Measurements from ENCODE around the gene DYRK3. TPM values are rescaled to one million over a fixed set of nuclear protein-coding genes. Genes with fewer than 3 reads are reported as not detected.
A peak's percentile ranks its signal among the peaks of the same experiment; 100 is the strongest.
"Not testable (repeated sequence)": the region's sequence is repeated elsewhere in the genome, so short reads cannot be mapped to it uniquely, and the experiment has no call there.

Gene DYRK3
- 12.4 TPM for polyA plus RNA-seq (2013, experiment 1 of 2; ENCODE audit: insufficient read length)
- polyA plus RNA-seq (2013, experiment 2 of 2; ENCODE audit: insufficient read length), result 11.2 TPM

DNA sequence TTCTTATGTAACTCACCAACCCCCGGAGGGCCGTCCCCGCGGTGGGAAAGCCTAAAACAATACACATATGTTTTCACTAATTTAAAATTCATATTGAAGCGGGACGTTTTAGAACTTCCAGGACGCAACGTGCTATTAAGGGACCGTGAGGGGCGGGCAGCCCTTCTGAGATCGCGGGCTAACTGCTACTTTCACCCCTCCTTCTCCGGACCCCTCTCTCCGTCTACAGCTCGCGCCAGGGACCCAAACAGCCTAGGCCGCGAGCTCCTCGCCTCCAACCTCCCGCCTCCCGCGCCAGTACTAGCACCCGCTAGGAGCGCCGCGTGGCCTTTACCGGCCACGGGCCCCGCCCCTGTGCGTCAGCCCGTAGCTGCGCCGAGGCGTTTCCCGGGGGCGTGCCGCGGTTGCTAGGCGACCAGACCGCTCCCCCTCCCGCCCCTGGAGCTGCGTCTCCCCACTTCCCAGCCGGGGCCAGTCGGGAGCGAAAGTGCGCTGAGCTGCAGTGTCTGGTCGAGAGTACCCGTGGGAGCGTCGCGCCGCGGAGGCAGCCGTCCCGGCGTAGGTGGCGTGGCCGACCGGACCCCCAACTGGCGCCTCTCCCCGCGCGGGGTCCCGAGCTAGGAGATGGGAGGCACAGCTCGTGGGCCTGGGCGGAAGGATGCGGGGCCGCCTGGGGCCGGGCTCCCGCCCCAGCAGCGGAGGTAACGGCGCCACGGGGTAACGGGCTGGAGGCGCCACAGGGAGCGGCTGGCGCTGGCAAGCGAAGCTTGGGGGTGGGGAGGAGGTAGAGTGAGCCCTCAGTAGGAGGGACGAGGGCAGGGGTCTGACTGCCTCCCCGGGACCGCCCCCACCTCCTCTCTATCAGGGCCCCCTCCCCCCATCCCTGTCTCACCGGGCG, at the start of gene DYRK3:
TSS of gene DYRK3 (plus strand) at position 457 of the 898 bp plus-strand sequence. CDS start at position 625, 168 bp downstream.
- peak; percentile 95 for DNase-seq

DNA sequence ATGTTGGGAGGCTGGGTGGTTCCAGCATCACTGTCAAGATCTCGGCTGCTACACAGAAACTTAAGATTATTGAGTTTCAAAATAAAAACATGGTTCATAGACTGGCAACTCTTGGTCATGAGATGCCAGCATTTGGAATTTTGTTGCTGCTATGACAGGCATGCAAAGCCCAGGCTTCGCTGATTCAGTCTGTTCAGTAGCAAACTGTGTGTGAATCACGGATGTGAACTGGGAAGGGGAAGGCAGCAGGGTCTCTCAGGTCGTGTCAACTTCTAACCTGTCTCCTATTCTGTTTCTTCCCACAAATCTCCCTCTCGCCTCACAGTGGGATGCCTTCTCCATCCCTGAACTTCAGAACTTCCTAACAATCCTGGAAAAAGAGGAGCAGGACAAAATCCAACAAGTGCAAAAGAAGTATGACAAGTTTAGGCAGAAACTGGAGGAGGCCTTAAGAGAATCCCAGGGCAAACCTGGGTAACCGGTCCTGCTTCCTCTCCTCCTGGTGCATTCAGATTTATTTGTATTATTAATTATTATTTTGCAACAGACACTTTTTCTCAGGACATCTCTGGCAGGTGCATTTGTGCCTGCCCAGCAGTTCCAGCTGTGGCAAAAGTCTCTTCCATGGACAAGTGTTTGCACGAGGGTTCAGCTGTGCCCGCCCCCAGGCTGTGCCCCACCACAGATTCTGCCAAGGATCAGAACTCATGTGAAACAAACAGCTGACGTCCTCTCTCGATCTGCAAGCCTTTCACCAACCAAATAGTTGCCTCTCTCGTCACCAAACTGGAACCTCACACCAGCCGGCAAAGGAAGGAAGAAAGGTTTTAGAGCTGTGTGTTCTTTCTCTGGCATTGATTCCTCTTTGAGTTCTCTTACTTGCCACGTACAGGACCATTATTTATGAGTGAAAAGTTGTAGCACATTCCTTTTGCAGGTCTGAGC, 48.6 kb upstream of the DYRK3 start:
- DNase-seq, result no peak

- DNase-seq, result no peak
Observed at GRCh38 chr1:206587904-206588303, 47.4 kb upstream of the DYRK3 start.

GRCh38 chr1:206588492-206588891, 46.8 kb upstream of the DYRK3 start:
- no peak for DNase-seq

- DNase-seq, result peak; percentile 85
Observed at GRCh38 chr1:206589206-206589605, 46.1 kb upstream of the DYRK3 start.

GRCh38 chr1:206590025-206590758, 45.1 kb upstream of the DYRK3 start:
- DNase-seq, result peak; percentile 54

DNA sequence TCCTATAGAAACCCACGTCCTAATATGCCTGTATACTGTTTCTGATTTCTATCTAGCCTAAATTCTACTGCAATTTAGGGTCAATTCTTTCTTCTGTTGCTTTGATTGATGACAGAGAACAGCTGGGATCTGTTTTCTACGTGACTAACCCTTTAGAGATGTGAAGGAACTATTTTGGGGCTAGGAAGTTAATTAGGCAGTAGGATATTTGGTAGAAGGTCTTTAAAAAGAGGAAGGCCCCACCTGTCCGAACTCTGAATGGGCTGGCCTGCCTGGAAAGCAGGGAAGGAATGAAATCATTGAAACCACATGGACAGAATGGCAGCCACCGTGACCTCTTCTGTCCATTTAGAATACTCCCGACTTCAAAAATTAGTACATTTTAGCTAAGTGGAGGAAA, 44.1 kb upstream of the DYRK3 start:
- peak; percentile 54 for DNase-seq

GRCh38 chr1:206591696-206592095, 43.6 kb upstream of the DYRK3 start:
- no peak for DNase-seq

DNA sequence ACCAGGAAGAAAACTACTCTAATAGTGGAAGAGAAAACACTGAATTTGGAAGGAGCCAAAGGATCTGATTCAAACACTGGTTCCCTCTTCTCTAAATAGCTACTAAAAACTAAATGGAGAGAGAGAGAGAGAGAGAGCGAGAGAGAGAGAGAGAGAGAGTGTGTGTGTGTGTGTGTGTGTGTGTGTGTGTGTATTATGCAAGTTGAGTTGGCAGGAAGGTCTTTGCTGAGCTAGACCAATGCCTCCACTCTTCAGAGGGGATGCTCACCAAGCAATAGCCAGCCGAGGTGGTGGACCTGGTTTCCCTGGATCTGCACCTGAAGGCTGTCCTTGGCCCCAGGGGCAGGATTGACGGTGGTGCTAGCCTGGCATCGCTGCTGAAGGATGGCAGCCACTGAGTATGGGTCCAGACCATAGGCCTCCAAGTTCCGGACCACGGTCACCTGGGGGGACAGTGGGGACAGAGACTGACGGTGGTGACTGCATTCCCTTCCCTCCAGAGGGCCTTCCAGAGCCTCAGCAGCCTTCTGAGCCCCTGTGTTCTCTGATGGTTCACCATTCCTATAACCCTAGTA, 41.9 kb upstream of the DYRK3 start:
- DNase-seq, result no peak

GRCh38 chr1:206595581-206596318, 39.6 kb upstream of the DYRK3 start:
- DNase-seq, result no peak

GRCh38 chr1:206596319-206596666, 39.0 kb upstream of the DYRK3 start:
- DNase-seq, result no peak

GRCh38 chr1:206600527-206600926, 34.8 kb upstream of the DYRK3 start:
- no peak for DNase-seq

GRCh38 chr1:206604861-206605260, 30.5 kb upstream of the DYRK3 start:
- no peak for DNase-seq

DNA sequence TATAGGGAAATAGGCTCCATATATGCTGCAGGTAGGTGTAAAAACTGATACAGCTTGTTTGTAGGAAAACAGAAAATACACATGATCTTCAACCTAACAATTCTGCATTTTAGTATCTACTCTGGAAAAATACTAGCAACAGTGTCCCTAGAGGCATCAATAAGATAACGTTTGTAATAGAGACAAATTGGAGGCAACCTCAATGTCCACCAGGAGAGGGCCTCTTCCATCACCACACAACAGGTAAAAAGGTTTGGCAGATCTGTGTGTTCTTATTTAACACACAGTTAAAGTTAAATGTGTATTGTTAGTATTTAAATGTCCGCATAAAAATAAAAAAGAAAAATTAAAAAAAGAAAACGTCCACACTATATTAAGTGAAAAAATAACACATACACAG, 28.5 kb upstream of the DYRK3 start:
- DNase-seq, result peak; percentile 21

DNA sequence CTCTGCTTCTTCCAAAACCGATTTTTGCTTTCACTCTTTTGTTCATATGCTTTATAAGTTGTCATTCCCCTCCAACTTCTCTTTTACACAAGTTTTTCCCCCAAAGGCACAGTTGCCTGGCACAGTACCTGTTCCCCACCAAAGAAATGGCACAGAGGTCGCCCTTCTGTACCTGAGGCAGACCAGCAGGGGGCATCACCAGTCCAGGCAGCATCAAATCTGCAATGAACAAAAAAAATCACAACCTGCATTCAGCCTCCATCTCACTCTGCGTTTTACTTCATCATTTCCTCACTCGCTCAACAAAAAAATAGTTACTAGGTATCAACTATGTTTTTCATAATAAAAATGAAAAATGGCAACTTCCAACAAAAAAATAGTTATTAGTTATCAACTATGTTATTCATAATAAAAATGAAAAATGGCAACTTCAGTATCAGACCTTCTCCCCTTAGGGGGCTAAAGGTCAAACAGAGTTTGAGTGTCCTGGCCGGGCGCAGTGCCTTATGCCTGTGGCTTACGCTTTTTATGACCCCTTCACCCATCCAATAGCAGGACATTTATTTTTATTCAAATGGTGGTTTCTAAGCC, 27.1 kb upstream of the DYRK3 start:
- DNase-seq, result peak; percentile 25

DNA sequence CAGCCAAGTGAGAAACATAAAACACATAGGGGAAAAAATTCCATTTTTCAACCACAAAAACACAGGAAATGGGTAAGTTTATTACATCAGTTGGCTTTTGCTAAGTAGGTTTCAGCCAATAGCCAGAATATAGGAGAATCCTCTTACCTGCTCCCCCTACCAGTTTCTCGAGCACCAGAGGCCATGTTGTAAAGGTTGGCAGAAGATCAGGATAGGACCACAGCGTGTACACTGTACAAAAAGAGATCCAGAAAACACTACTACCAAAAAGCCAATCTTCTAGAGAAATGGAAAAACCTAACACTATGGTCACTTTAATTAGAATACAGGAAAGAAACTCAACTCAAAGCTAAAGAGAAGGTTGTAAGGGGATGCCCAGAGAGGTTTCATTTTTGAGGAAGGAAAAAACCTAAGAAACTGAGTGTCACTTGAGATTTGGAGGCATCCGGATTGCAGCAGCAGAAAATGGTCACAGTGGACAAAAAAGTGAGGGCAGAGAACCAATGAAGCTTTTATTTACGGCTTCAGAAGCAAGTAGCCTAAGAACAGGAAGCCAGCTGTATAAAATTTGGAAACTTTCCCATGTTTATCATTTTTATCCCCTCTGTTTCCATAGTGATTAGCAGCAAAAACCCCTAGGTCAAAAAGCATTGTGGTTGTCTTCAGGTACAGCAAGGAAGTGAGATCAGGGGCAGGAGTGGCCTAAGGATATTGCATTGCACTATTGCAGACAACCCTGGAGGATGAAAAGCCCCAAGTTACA, 25.9 kb upstream of the DYRK3 start:
- DNase-seq, result no peak

GRCh38 chr1:206612129-206612876, 23.0 kb upstream of the DYRK3 start, which contains the start of gene EIF2D:
Gene EIF2D (minus strand): TSS chr1:206612465. CDS start chr1:206612342, 123 bp downstream.
- peak; percentile 93 for DNase-seq

GRCh38 chr1:206626396-206626795, 8.9 kb upstream of the DYRK3 start:
- DNase-seq, result not testable (repeated sequence)

- DNase-seq, result no peak
Observed at GRCh38 chr1:206628916-206629315, 6.4 kb upstream of the DYRK3 start.

All from fibroblast of skin of abdomen (primary cell).